ENCODE results near the gene NDUFS6.

GRCh38 chr5:1762121-1762882, 38.9 kb upstream of the NDUFS6 start:
- no peak for TF ChIP-seq CTCF (IDR thresholded peaks at IDR 0.05; ENCODE audit: low read depth, low read length, poor library complexity, severe bottlenecking)
- no peak for TF ChIP-seq EZH2phosphoT487 (IDR thresholded peaks at IDR 0.05; ENCODE audit: borderline replicate concordance, low read length)

Measured in DOHH2 (cell line).